ENCODE data around the gene FOXL3. TPM values are rescaled to one million over a fixed set of nuclear protein-coding genes. Genes with fewer than 3 reads are reported as not detected.

Gene FOXL3
- total RNA-seq, 1 donor from 2014 or later, result not detected

GRCh38 chr7:318476-318875 lies 28.5 kb downstream of the FOXL3 start:
- Histone ChIP-seq H3K36me3 (no peaks in the 10 kb centered on the region), H3K4me1 (peaks cover 22% of the 10 kb centered on the region), H3K27ac (replicated peaks) (peak overlapping the region; percentile 23), H3K4me3 (no peak overlapping the region), H3K9me3 (replicated peaks) (no peaks in the 10 kb centered on the region), H3K27me3 (ENCODE audit: low read depth) (peaks cover 68% of the 10 kb centered on the region)
- intact Hi-C loops (cut with micrococcal nuclease), result no loop called here
- no peak for DNase-seq
- no peak for TF ChIP-seq CTCF (IDR thresholded peaks at IDR 0.05; ENCODE audit: borderline replicate concordance)

GRCh38 chr7:318878-319661 lies 29.1 kb downstream of the FOXL3 start:
- no peak for DNase-seq
- intact Hi-C loops (cut with micrococcal nuclease), result no loop called here
- Histone ChIP-seq H3K4me1 (peaks cover 22% of the 10 kb centered on the region), H3K27me3 (ENCODE audit: low read depth) (peaks cover 62% of the 10 kb centered on the region), H3K4me3 (no peak overlapping the region), H3K36me3 (no peaks in the 10 kb centered on the region), H3K27ac (replicated peaks) (peak overlapping the region; percentile 23), H3K9me3 (replicated peaks) (no peaks in the 10 kb centered on the region)
- no peak for TF ChIP-seq CTCF (IDR thresholded peaks at IDR 0.05; ENCODE audit: borderline replicate concordance)

GRCh38 chr7:320297-320696 lies 30.3 kb downstream of the FOXL3 start:
- Histone ChIP-seq H3K4me1 (peaks cover 22% of the 10 kb centered on the region), H3K36me3 (no peaks in the 10 kb centered on the region), H3K9me3 (replicated peaks) (no peaks in the 10 kb centered on the region), H3K4me3 (no peak overlapping the region), H3K27ac (replicated peaks) (no peak overlapping the region), H3K27me3 (ENCODE audit: low read depth) (peaks cover 51% of the 10 kb centered on the region)
- no peak for TF ChIP-seq CTCF (IDR thresholded peaks at IDR 0.05; ENCODE audit: borderline replicate concordance)
- intact Hi-C loops (cut with micrococcal nuclease), result no loop called here
- DNase-seq, result no peak

- Histone ChIP-seq H3K27me3 (ENCODE audit: low read depth) (peaks cover 41% of the 10 kb centered on the region), H3K27ac (replicated peaks) (no peak overlapping the region), H3K4me1 (peaks cover 22% of the 10 kb centered on the region), H3K9me3 (replicated peaks) (peaks cover 6% of the 10 kb centered on the region), H3K4me3 (peak overlapping the region; percentile 29), H3K36me3 (no peaks in the 10 kb centered on the region)
- intact Hi-C loops (cut with micrococcal nuclease), result no loop called here
- DNase-seq, result peak; percentile 72
- TF ChIP-seq CTCF (IDR thresholded peaks at IDR 0.05; ENCODE audit: borderline replicate concordance), result peak; percentile 95
Observed at GRCh38 chr7:322111-322671, 32.2 kb downstream of the FOXL3 start.

- no peak for TF ChIP-seq CTCF (IDR thresholded peaks at IDR 0.05; ENCODE audit: borderline replicate concordance)
- H3K4me1 ChIP-seq, result peaks cover 22% of the 10 kb centered on the region
- intact Hi-C loops (cut with micrococcal nuclease), result no loop called here
Observed at GRCh38 chr7:322708-323111, 32.7 kb downstream of the FOXL3 start.

More at GRCh38 chr7:322708-323111, 32.7 kb downstream of the FOXL3 start:
- Histone ChIP-seq H3K36me3 (no peaks in the 10 kb centered on the region), H3K27me3 (ENCODE audit: low read depth) (peaks cover 37% of the 10 kb centered on the region), H3K4me3 (no peak overlapping the region), H3K9me3 (replicated peaks) (peaks cover 6% of the 10 kb centered on the region), H3K27ac (replicated peaks) (no peak overlapping the region)
- no peak for DNase-seq

All from left ventricle myocardium inferior (tissue), 1 donor.